ENCODE measurements around the gene LLGL2. TPM values are rescaled to one million over a fixed set of nuclear protein-coding genes. Genes with fewer than 3 reads are reported as not detected.
"Not testable (repeated sequence)": the region's sequence is repeated elsewhere in the genome, so short reads cannot be mapped to it uniquely, and the experiment has no call there.

Gene LLGL2
- total RNA-seq, 6 experiments from 2014 or later, result 0.14 to 0.55 (median 0.46) TPM

DNA sequence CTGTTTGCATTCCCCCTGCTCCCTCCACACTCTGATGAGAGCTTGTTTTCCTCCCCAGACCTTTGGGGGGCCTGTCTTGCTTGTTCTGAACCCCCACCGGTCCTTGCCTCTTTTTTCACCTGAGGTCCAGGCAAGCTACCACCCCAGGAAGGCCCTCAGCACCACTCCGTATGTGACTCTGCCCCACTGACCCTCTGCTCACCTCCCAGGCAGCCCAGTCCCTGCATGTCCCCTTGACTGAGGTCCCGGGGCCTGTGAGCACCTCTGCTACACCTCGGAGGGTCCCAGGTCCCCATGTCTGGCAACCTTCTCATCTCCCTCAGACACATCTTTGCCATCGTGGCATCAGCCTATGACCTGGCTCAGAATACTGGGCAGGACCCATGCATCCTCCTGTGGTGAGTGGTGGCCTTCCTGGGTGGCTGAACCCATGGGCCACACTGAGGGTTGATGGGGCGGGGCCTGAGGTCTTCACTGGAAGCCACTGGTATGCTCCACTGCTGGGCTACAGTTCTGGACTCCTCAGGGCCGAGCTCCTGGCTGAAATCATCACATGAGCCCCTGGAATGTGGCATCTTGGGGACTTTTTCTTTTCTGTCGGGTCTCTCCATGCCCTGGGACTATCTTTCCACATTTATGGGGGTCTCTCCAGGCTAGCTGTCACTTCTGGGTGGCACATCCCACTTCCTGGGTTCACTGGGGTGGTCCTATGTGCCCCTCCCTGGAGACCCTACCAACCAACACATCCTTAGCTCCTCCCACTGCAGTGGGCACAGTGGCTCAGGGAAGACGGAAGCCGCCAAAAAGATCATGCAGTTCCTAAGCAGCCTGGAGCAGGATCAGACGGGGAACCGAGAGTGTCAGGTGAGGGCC is 65.6 kb downstream of the LLGL2 start:
- no peak overlapping the region for H3K27ac Mint-ChIP-seq
- TF ChIP-seq, protein P1, sequence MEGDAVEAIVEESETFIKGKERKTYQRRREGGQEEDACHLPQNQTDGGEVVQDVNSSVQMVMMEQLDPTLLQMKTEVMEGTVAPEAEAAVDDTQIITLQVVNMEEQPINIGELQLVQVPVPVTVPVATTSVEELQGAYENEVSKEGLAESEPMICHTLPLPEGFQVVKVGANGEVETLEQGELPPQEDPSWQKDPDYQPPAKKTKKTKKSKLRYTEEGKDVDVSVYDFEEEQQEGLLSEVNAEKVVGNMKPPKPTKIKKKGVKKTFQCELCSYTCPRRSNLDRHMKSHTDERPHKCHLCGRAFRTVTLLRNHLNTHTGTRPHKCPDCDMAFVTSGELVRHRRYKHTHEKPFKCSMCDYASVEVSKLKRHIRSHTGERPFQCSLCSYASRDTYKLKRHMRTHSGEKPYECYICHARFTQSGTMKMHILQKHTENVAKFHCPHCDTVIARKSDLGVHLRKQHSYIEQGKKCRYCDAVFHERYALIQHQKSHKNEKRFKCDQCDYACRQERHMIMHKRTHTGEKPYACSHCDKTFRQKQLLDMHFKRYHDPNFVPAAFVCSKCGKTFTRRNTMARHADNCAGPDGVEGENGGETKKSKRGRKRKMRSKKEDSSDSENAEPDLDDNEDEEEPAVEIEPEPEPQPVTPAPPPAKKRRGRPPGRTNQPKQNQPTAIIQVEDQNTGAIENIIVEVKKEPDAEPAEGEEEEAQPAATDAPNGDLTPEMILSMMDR (IDR thresholded peaks at IDR 0.05), result no peak
- H3K36me3 Mint-ChIP-seq (ENCODE audit: low read depth), result no peaks in the 10 kb centered on the region
- H3K9me3 Mint-ChIP-seq, result no peaks in the 10 kb centered on the region
- no peaks in the 10 kb centered on the region for H3K4me1 Mint-ChIP-seq (ENCODE audit: low read depth)
- no peak for DNase-seq
- no peak overlapping the region for H3K4me3 Mint-ChIP-seq
- peaks cover 25% of the 10 kb centered on the region for H3K27me3 Mint-ChIP-seq (ENCODE audit: insufficient read depth)

DNA sequence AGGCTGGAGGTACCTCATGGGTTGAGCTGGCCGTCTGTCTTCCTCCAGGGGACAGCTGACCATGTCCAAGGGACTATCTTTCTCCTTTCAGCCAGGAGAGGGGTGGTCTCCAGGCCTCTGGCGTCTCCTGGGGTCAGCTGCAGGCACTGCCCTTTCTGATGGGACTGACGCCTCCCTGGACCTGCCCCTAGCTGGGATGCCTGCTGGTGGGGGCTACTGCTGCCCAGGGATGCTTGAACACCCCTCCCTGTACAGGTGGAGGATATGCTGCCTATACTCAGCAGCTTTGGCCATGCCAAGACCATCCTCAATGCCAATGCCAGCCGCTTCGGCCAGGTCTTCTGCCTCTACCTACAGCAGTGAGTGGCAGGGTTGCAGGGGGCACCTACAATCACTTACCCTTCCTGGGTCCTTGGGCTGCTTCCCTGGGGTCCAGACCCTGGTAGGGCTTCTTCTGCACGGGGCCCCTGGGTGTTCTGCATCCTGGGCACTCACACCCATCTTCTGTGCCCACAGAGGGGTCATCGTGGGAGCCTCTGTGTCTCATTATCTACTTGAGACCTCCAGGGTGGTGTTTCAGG is 66.3 kb downstream of the LLGL2 start:
- H3K4me1 Mint-ChIP-seq (ENCODE audit: low read depth), result no peaks in the 10 kb centered on the region
- peaks cover 20% of the 10 kb centered on the region for H3K27me3 Mint-ChIP-seq (ENCODE audit: insufficient read depth)
- TF ChIP-seq, protein P1 (IDR thresholded peaks at IDR 0.05), result no peak
- no peak overlapping the region for H3K27ac Mint-ChIP-seq
- no peaks in the 10 kb centered on the region for H3K36me3 Mint-ChIP-seq (ENCODE audit: low read depth)
- H3K4me3 Mint-ChIP-seq, result no peak overlapping the region
- H3K9me3 Mint-ChIP-seq, result no peaks in the 10 kb centered on the region
- DNase-seq, result no peak

DNA sequence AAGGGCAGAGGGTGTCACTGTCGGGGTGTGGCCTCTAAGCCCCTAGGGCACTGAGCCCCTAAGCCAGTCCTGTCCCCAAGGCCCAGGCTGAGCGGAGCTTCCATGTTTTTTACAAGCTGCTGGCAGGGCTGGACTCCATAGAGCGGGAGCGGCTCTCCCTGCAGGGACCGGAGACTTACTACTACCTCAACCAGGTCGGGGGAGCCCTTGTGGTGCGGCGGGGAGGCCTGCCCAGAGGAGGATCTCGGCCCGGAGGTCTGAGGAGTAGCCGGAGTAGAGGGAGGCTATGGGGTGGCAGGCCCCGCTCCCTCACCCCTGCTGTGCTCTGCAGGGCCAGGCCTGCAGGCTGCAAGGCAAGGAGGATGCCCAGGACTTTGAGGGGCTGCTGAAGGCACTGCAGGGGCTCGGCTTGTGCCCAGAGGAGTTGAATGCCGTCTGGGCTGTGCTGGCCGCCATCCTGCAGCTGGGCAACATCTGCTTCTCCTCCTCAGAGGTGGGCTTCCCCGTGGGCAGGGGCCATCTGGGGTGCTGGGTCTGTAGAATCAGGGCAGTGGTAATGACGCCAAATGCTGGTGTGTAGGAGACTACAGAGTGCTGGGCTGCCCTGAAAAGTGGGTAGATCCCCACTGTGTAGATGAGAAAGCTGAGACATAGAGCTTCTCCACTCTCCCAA is 67.0 kb downstream of the LLGL2 start:
- H3K4me1 Mint-ChIP-seq (ENCODE audit: low read depth), result no peaks in the 10 kb centered on the region
- H3K36me3 Mint-ChIP-seq (ENCODE audit: low read depth), result no peaks in the 10 kb centered on the region
- TF ChIP-seq, protein P1 (IDR thresholded peaks at IDR 0.05), result no peak
- H3K27me3 Mint-ChIP-seq (ENCODE audit: insufficient read depth), result peaks cover 13% of the 10 kb centered on the region
- H3K4me3 Mint-ChIP-seq, result no peak overlapping the region
- no peaks in the 10 kb centered on the region for H3K9me3 Mint-ChIP-seq
- H3K27ac Mint-ChIP-seq, result no peak overlapping the region
- no peak for DNase-seq

DNA sequence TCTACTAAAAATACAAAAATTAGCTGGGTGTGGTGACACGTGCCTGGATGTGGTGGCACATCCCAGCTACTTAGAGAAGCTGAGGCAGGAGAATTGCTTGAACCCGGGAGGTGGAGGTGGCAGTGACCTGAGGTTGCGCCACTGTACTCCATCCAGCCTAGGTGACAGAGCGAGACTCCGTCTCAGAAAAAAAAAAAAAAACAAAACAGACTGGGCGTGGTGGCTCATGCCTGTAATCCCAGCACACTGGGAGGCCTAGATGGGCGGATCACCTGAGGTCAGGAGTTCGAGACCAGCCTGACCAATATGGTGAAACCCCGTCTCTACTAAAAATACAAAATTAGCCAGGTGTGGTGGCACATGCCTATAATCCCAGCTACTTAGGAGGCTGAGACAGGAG is 67.9 kb downstream of the LLGL2 start:
- not testable (repeated sequence) for H3K4me1 Mint-ChIP-seq (ENCODE audit: low read depth); H3K27ac Mint-ChIP-seq; H3K36me3 Mint-ChIP-seq (ENCODE audit: low read depth); H3K9me3 Mint-ChIP-seq; H3K4me3 Mint-ChIP-seq; DNase-seq
- H3K27me3 Mint-ChIP-seq (ENCODE audit: insufficient read depth), result peaks cover 18% of the 10 kb centered on the region

DNA sequence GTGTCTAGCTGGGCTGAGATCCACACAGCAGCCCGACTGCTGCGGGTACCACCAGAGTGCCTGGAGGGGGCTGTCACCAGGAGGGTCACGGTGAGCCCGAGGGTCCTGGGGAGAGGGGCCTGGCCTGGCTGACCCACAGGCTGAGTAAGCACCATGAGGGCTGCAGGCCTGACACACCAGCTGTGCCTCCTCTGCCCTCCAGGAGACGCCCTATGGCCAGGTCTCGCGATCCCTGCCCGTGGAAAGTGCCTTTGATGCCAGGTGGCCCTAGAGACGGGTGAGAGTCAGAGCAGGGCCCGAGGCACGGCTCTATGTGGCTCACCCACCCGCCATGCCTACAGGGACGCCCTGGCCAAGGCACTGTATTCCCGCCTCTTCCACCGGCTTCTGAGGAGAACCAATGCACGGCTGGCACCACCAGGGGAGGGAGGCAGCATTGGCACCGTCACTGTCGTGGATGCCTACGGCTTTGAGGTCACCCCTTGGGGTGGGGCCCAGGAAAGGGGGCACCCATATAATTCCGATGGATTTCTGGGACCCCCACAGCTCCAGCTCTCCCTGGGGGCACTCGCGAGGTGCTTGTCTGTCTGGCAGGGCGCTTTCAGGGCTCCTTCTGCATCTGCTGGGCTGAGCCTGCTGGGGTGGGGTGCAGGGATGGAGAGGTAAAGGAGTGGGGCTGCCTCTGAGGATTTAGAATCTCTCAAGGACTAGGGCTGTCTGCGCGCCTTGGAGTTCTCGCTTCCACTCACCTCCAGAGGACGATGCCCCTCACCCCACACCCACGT is 69.2 kb downstream of the LLGL2 start:
- H3K9me3 Mint-ChIP-seq, result no peaks in the 10 kb centered on the region
- no peaks in the 10 kb centered on the region for H3K36me3 Mint-ChIP-seq (ENCODE audit: low read depth)
- no peak overlapping the region for H3K4me3 Mint-ChIP-seq
- DNase-seq, result no peak
- TF ChIP-seq, protein P1 (IDR thresholded peaks at IDR 0.05), result no peak
- no peak overlapping the region for H3K27ac Mint-ChIP-seq
- H3K4me1 Mint-ChIP-seq (ENCODE audit: low read depth), result no peaks in the 10 kb centered on the region
- H3K27me3 Mint-ChIP-seq (ENCODE audit: insufficient read depth), result peaks cover 18% of the 10 kb centered on the region

Measured in HFFc6 (cell line).